Measurements from ENCODE around the gene RCOR2. TPM values are rescaled to one million over a fixed set of nuclear protein-coding genes. Genes with fewer than 3 reads are reported as not detected.

RCOR2 gene
- total RNA-seq, 1 donor = 1.7 TPM

DNA sequence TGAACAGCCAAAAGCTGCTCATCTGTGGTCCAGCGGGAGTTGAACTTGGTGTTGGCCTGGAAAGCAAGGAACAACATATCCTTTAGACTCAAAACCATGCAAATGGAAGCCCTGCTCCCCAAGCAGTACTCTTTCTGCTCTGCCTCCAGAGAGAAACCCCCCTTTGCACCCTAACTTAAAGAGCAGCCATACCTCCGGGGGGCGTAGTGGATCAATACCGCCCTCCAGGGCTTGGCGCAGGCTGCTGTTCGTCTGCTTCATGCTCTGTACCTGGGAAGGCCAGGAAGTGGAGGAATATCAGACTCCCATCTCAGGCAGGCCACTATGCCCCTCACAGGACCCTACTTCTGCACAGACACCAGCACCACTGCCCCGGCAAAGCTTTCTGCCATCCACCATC lies 4.3 kb downstream of the RCOR2 start:
- DNase-seq (ENCODE audit: low read depth) = no peak
- H3K4me3 ChIP-seq (ENCODE audit: low read depth, low read length) = no peak overlapping the region
- TF ChIP-seq, protein P1, sequence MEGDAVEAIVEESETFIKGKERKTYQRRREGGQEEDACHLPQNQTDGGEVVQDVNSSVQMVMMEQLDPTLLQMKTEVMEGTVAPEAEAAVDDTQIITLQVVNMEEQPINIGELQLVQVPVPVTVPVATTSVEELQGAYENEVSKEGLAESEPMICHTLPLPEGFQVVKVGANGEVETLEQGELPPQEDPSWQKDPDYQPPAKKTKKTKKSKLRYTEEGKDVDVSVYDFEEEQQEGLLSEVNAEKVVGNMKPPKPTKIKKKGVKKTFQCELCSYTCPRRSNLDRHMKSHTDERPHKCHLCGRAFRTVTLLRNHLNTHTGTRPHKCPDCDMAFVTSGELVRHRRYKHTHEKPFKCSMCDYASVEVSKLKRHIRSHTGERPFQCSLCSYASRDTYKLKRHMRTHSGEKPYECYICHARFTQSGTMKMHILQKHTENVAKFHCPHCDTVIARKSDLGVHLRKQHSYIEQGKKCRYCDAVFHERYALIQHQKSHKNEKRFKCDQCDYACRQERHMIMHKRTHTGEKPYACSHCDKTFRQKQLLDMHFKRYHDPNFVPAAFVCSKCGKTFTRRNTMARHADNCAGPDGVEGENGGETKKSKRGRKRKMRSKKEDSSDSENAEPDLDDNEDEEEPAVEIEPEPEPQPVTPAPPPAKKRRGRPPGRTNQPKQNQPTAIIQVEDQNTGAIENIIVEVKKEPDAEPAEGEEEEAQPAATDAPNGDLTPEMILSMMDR (IDR thresholded peaks at IDR 0.05; ENCODE audit: insufficient read depth, low read depth, low read length) = no peak

DNA sequence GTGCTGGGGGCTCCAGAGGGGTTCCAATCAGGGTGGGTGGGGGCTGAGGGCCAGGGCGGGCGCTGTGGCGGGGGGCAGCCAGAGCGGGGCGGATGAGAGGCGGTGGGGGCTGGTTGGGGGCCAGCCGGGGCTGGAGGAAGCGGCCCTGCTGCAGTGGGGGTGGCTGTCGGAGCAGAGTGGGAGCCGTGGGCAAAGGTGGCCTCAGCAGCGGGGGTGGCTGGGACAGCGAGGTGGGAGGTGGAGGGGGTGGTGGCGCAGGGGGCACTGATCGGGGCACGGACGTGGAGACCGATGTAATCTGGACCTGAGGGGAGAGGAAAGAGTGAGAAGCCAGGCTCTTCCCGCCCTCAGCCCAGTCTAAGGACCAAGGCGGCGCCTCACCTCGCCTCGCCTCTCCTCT lies 5.1 kb downstream of the RCOR2 start:
- TF ChIP-seq, protein P1 (IDR thresholded peaks at IDR 0.05; ENCODE audit: insufficient read depth, low read depth, low read length) = no peak
- no peak overlapping the region for H3K4me3 ChIP-seq (ENCODE audit: low read depth, low read length)
- DNase-seq (ENCODE audit: low read depth) = no peak

DNA sequence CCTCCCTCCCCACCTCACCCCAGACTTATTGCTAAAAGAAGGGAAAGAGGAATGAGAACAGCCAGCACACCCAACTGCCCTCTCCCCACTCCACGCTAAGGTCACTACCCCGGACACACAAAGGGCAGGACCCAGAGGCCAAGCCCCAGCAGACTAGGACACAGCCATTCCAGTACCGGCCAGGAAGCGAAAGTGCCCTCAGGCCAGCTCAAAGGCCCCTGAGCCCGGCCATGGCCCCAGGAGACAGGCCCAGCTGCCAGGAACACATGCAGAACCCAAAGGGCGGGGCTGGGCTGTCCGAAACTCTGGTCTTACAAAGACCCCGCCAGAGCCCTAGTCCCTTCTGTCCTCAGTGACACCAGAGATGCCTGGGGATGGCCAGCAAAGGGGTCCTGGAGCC lies 5.5 kb downstream of the RCOR2 start:
- DNase-seq (ENCODE audit: low read depth) = no peak
- no peak overlapping the region for H3K4me3 ChIP-seq (ENCODE audit: low read depth, low read length)

DNA sequence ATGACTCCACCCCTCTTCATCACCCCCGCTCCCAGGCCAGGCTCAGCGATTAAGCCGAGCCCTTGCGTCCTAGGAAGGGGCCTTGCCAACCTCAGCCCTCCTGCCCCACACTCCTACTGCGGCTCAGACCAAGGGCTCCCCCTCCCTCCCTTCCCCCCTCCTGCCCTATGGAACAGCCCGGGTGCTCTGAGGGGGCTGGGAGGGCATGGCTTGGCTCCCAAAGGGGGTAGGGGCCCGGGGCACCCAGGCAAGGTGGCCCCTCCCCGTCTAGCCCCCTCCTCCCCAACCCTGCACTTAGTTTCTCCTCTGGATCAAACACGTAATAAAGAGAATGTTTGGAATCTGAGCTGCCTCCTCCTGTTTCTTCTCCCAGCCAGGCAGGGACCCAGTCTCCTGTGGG lies 6.3 kb downstream of the RCOR2 start:
- H3K4me3 ChIP-seq (ENCODE audit: low read depth, low read length) = no peak overlapping the region
- TF ChIP-seq, protein P1 (IDR thresholded peaks at IDR 0.05; ENCODE audit: insufficient read depth, low read depth, low read length) = no peak
- no peak for DNase-seq (ENCODE audit: low read depth)

More for the DNA sequence above, 5.5 kb downstream of the RCOR2 start:
- TF ChIP-seq, protein P1 (IDR thresholded peaks at IDR 0.05; ENCODE audit: insufficient read depth, low read depth, low read length) = no peak

DNA sequence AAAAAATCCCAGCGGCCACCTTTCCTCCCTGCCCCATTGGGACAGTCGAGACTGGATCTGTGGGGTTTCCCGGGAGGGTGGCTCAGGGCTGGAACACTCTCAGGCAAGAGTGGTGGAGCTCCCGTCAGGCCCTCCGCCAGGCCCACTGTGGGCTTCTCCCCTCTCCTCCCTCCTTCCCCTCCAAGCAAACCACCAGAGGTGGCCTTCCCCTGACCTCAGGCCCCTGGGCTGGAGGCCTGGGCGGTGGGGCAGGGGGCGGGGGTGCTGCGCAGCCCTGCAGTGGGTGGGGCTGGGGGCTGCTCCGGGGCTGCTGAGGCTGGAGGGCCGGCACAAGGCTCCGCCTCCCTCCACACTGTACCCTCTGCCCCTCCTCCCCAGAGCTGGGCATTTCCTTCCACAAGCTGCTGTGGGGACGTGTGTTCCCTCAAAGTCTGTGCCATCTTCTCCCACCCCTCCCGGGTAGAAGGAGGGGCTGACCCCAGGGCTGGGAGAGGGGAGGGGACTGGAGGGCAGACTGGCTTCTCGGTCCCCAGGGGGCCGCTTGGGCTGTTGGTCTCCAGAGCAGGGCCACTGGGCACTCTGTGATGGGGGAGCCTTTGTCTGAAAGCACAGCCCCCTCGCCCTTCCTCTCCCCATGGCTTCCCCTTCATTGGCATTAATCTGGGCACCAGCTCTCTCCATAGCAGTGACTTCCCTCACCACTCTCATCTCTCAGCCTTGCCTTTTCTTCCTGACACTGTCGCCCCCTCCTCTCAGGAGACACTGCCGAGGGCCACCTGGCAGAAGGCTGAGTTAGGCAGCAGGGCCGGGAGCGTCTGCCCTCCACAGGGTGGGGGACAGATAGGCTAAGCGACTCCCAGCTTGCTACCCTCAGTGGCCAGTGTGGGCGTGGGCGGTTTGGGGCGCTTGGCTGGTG lies 7.1 kb downstream of the RCOR2 start:
- TF ChIP-seq, protein P1 (IDR thresholded peaks at IDR 0.05; ENCODE audit: insufficient read depth, low read depth, low read length) = no peak
- no peak for DNase-seq (ENCODE audit: low read depth)
- H3K4me3 ChIP-seq (ENCODE audit: low read depth, low read length) = no peak overlapping the region

DNA sequence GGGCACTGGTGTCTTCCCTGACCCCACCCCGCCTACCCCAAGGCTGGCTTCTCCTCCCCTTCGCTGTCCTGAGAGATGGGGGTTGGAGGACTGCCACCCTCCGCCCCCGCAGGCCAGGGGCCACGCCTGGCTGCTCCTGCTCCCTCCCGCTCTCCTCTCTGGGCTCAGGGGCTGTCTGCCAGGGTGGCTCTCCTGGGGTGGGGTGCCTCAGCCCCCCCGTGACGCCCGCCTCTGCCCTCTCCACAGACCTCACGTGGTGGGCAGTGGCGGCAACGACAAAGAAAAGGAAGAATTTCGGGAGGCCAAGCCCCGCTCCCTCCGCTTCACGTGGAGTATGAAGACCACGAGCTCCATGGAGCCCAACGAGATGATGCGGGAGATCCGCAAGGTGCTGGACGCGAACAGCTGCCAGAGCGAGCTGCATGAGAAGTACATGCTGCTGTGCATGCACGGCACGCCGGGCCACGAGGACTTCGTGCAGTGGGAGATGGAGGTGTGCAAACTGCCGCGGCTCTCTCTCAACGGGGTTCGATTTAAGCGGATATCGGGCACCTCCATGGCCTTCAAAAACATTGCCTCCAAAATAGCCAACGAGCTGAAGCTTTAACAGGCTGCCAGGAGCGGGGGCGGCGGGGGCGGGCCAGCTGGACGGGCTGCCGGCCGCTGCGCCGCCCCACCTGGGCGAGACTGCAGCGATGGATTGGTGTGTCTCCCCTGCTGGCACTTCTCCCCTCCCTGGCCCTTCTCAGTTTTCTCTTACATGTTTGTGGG lies 8.1 kb downstream of the RCOR2 start:
- TF ChIP-seq, protein P1 (IDR thresholded peaks at IDR 0.05; ENCODE audit: insufficient read depth, low read depth, low read length) = no peak
- DNase-seq (ENCODE audit: low read depth) = no peak

More for the DNA sequence above, 8.1 kb downstream of the RCOR2 start:
- no peak overlapping the region for H3K4me3 ChIP-seq (ENCODE audit: low read depth, low read length)
